Ishikawa (cell line): Measurements from ENCODE around the gene BLOC1S3.

Experiments
- CEBPB ChIP-seq: IDR thresholded peaks from 2 replicates; pipeline ENCODE4 v1.6.1; 2012
- CREB1 ChIP-seq: IDR thresholded peaks from 2 replicates; pipeline ENCODE4 v1.6.1; 2012; ENCODE audit warnings: low read depth
- EGR1 ChIP-seq: IDR thresholded peaks from 2 replicates; pipeline ENCODE4 v1.6.1; 2012
- EP300 ChIP-seq: IDR thresholded peaks from 2 replicates; pipeline ENCODE4 v1.6.1; 2012; ENCODE audit warnings: borderline replicate concordance
- FOXM1 ChIP-seq: IDR thresholded peaks from 2 replicates; pipeline ENCODE4 v1.6.1; 2012; ENCODE audit warnings: low read depth, borderline replicate concordance
- MAX ChIP-seq: IDR thresholded peaks from 2 replicates; pipeline ENCODE4 v1.6.1; 2012
- NFIC ChIP-seq: IDR thresholded peaks from 2 replicates; pipeline ENCODE4 v1.6.1; 2012
- RAD21 ChIP-seq: IDR thresholded peaks from 2 replicates; pipeline ENCODE4 v1.6.1; 2012; ENCODE audit warnings: low read depth
- TAF1 ChIP-seq: IDR thresholded peaks from 2 replicates; pipeline ENCODE4 v1.6.1; 2012; ENCODE audit warnings: low read depth, mild to moderate bottlenecking
- TCF12 ChIP-seq: IDR thresholded peaks from 2 replicates; pipeline ENCODE4 v1.6.1; 2012; ENCODE audit warnings: low read depth
- TEAD4 ChIP-seq: IDR thresholded peaks from 2 replicates; pipeline ENCODE4 v1.6.1; 2012
- USF1 ChIP-seq: IDR thresholded peaks from 2 replicates; pipeline ENCODE4 v1.6.1; 2012
- YY1 ChIP-seq: IDR thresholded peaks from 2 replicates; pipeline ENCODE4 v1.6.1; 2012; ENCODE audit warnings: low read depth
- ZBTB7A ChIP-seq: IDR thresholded peaks from 2 replicates; pipeline ENCODE4 v1.6.1; 2012; ENCODE audit warnings: low read depth
- TF ChIP-seq, protein P1 (sequence below): IDR thresholded peaks from 2 replicates; pipeline ENCODE4 v1.6.1; 2012; ENCODE audit warnings: low read depth, mild to moderate bottlenecking

The BLOC1S3 gene

GRCh38 chr19:45170146-45171106 is 8.2 kb upstream of the BLOC1S3 start:
- TF ChIP-seq RAD21 (no peak), YY1 (no peak), TEAD4 (no peak), TAF1 (no peak)
- TF ChIP-seq, protein P1, sequence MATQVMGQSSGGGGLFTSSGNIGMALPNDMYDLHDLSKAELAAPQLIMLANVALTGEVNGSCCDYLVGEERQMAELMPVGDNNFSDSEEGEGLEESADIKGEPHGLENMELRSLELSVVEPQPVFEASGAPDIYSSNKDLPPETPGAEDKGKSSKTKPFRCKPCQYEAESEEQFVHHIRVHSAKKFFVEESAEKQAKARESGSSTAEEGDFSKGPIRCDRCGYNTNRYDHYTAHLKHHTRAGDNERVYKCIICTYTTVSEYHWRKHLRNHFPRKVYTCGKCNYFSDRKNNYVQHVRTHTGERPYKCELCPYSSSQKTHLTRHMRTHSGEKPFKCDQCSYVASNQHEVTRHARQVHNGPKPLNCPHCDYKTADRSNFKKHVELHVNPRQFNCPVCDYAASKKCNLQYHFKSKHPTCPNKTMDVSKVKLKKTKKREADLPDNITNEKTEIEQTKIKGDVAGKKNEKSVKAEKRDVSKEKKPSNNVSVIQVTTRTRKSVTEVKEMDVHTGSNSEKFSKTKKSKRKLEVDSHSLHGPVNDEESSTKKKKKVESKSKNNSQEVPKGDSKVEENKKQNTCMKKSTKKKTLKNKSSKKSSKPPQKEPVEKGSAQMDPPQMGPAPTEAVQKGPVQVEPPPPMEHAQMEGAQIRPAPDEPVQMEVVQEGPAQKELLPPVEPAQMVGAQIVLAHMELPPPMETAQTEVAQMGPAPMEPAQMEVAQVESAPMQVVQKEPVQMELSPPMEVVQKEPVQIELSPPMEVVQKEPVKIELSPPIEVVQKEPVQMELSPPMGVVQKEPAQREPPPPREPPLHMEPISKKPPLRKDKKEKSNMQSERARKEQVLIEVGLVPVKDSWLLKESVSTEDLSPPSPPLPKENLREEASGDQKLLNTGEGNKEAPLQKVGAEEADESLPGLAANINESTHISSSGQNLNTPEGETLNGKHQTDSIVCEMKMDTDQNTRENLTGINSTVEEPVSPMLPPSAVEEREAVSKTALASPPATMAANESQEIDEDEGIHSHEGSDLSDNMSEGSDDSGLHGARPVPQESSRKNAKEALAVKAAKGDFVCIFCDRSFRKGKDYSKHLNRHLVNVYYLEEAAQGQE: no peak

GRCh38 chr19:45171211-45171623 is 7.4 kb upstream of the BLOC1S3 start:
- no peak for TF ChIP-seq FOXM1

- TF ChIP-seq TCF12: no peak
- TF ChIP-seq EGR1: no peak
- no peak for TF ChIP-seq EP300
These were observed 6.4 kb upstream of the BLOC1S3 start for GRCh38 chr19:45172173-45172572.

- no peak for TF ChIP-seq EGR1
- TF ChIP-seq TCF12: no peak
- no peak for TF ChIP-seq NFIC
- no peak for TF ChIP-seq TEAD4
- no peak for TF ChIP-seq CEBPB
- TF ChIP-seq USF1: no peak
- no peak for TF ChIP-seq FOXM1
- TF ChIP-seq RAD21: no peak
- TF ChIP-seq ZBTB7A: no peak
- TF ChIP-seq YY1: no peak
- TF ChIP-seq EP300: no peak
- TF ChIP-seq MAX: no peak
- TF ChIP-seq CREB1: no peak
These were observed 5.9 kb upstream of the BLOC1S3 start for GRCh38 chr19:45172611-45173208.

DNA sequence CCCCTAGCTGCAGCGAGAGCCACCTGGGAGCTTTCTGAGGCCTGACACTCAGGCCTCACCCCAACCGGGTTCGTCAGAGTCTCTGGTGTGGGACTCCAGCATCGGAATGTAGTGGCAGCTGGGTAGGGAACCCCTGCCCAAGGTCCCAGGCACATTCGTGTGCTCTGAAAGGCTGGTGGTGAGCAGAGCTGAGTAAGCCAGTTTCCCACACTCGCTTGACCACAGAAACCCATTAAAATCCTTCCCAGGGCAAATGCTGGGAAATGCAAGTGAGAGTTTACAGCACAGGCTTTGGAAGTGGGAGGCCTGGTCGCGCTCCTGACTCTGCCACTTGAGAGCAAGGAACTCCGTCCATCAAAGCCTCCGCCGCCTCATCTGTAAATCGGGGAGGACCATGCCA is 4.8 kb upstream of the BLOC1S3 start:
- TF ChIP-seq, protein P1: no peak
- TF ChIP-seq EGR1 (no peak), MAX (no peak), YY1 (no peak), USF1 (no peak), CREB1 (no peak), TAF1 (no peak), RAD21 (no peak), ZBTB7A (no peak), NFIC (no peak), CEBPB (no peak), FOXM1 (no peak), EP300 (no peak), TCF12 (no peak), TEAD4 (no peak)
